ENCODE measurements around the gene PARG.
"Not testable (repeated sequence)": the region's sequence is repeated elsewhere in the genome, so short reads cannot be mapped to it uniquely, and the experiment has no call there.

- TF ChIP-seq CTCF (IDR thresholded peaks at IDR 0.05 in 8 of 11, conservative IDR thresholded peaks at IDR 0.05 in 3 of 11); POLR2A (IDR thresholded peaks at IDR 0.05); POLR2AphosphoS5 (IDR thresholded peaks at IDR 0.05): not testable (repeated sequence)
Measured at GRCh38 chr10:49917927-49918326, 23.9 kb downstream of the PARG start.
